Hematopoietic multipotent progenitor cell (in vitro differentiated cells): ENCODE data around the gene SH3BP2. TPM values are rescaled to one million over a fixed set of nuclear protein-coding genes. Genes with fewer than 3 reads are reported as not detected.

ENCODE experiments used
- DNase-seq, 3 donors: peaks; one replicate each; pipeline ENCODE4 v3.0.0-alpha.2; 2011 to 2015; ENCODE audit warnings: low read depth in 2 of 3, low spot score in 2 of 3
- total RNA-seq: library from RNA; depleted of rRNA; stranded (reverse); fragments of >200 nt; gene quantifications from one replicate; pipeline ENCODE4 v1.2.3, GENCODE V29; 2012

SH3BP2 gene
- total RNA-seq, 1 donor, result 60.6 TPM

- no peak for DNase-seq
Measured at GRCh38 chr4:2849267-2850152, 56.6 kb downstream of the SH3BP2 start.

- peak in 1 of 3 donors; percentile 53 for DNase-seq
Measured at GRCh38 chr4:2850966-2851798, 58.3 kb downstream of the SH3BP2 start.

GRCh38 chr4:2852481-2852921 lies 59.6 kb downstream of the SH3BP2 start:
- peak in 1 of 3 donors; percentile 37 for DNase-seq

- no peak for DNase-seq
Measured at GRCh38 chr4:2855584-2855983, 62.7 kb downstream of the SH3BP2 start.

DNA sequence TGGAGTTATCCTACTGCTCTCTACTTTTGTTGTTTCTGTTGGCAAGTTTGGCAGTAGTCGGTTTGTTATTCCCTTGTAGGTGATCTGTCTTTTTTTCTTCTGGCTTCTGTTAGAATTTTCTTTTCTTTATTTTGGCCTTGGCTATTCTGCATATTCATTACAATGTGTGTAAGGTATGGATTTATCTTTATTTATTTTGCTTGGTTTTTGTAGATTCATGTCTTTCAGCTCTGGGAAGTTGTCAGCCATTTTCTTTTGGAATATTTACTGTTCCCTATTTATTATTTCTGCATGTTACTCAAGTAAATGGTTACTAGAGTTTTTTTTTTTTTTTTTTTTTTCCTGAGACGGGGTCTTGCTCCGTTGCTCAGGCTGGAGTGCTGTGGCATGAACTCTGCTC lies 63.4 kb downstream of the SH3BP2 start:
- DNase-seq, result no peak

- DNase-seq, result no peak
Measured at GRCh38 chr4:2857349-2857927, 64.6 kb downstream of the SH3BP2 start.

DNA sequence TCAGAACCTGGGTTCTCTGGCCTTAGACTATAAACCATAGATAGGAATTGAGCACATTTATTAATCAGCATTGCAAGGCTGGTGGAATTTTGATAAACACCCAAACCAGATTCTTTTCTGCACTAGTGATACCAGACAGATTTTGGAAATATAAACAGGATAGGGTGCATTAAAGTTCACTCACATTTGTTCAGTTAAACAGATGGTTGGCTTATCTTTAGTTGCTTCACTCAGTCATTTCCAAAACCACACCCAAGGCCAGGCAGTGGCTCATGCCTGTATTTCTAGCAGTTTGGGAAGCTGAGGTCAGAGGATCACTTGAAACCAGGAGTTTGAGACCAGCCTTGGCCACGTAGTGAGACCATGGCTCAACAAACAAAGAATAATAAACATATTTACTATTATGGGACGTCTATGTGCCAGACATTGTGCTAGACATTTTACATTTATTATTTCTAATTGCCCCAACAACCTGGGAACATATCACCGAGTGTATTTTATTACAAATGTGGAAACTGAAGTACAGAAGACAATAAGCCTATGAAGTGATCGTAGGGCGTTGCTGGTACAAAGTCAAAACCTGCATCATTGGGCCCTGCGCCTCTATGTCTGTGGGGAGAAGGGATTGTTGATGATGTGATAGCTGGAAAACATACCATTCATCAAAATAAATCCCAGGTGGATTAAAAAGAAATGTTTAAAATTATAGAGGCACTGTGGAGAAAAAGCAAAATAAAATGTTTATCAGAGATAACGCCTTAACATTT lies 65.7 kb downstream of the SH3BP2 start:
- DNase-seq, result no peak

GRCh38 chr4:2859514-2859913 lies 66.6 kb downstream of the SH3BP2 start:
- DNase-seq, result no peak

DNA sequence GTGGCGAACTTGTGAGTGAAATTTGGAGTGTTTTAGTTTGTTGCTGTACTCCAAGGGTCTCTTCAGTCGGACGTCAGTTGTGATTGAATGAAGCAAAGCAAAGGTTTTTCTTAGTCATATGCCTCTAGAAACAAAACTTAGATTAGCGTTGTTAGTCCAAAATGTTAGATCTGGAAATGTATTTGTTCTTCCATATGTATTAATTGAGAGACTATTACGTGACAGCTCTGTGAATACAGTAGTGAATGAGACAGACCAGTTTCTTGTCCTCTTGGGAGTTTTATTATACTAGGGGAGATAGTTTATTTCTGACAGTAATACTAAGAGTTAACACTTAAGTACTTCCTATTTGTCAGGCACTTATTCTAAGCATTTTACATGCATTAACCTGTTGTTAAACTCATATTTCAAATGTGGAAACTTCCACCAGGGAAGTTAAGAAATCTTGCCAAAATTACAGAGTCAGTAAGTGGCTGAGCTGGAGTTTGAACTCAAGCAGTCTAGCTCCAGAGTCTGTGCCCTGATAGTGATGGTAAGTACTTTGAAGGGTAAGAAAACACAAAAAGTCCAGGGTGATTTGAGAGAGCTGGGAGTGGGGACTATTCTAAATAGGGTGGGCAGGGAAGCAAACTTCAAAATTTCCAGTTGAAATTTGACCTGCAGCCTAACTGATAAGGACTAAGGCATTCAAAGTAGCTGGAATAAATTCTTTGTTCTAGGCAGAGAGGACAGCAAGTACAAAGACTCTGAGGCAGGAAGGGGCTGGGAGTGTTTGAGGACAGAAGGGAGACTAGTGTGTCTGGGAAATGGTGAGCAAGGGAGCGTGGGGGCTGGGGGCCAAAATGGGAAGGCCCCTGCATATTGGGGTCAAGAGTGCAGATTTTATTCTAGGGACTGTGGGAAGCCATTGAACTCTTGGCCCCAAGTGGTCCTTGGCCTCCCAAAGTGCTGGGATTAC lies 67.8 kb downstream of the SH3BP2 start:
- no peak for DNase-seq

DNA sequence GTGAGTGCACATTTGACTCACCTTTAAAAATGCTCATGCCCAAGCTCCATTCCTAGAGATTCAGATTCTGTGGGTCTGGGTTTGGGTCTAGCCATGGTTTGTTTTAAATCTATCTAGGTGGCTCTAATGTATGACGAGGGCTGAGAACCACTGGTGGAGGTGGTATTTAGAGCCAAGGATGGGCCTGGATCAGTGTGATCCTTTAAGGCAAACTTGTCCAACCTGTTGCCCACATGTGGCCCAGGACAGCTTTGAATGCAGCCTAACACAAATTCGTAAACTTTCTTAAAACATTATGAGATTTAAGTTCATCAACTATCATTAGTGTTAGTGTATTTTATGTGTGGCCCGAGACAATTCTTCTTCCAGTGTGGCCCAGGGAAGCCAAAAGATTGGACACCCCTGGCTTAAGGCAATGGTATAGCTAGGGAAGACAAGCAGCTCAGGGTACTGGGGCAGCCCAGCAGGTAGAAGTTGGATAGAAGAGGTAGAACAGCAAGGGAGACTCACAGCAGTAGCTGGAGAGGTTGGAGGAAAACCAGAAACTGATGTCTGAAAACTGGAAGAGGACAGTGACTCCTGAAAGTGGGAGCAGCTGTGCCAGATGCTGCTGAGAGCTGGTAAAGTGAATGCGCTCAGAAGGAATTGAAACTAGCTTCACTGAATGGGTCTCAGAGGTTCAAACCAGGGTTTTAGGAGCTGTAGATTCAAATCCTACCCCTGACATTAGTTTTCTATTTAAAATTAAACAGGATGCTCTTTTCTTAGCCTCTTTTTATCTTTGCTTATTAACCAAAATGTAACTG lies 68.9 kb downstream of the SH3BP2 start:
- DNase-seq, result no peak

DNA sequence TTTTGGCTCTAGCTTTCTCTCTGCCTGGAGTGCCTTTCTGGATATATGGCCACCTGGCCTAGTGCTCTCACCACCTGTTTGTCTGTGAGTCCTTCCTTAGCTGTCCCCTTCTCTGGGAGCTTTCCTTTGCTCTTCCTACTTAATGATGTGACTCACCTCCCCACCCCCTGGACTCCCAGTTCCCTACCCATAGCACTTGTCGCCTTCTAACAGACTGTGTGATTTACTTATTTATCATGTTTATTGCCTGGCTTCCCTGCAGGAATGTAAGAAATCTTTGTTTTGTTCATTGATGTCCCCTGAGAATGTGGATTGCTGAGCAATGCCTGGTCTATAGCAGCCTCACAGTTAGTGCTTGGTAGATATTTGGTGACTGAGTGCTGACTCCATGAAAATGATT lies 69.6 kb downstream of the SH3BP2 start:
- DNase-seq, result no peak

GRCh38 chr4:2863649-2864048 lies 70.8 kb downstream of the SH3BP2 start:
- DNase-seq, result no peak

- DNase-seq, result no peak
Measured at GRCh38 chr4:2865196-2865780, 72.4 kb downstream of the SH3BP2 start.

DNA sequence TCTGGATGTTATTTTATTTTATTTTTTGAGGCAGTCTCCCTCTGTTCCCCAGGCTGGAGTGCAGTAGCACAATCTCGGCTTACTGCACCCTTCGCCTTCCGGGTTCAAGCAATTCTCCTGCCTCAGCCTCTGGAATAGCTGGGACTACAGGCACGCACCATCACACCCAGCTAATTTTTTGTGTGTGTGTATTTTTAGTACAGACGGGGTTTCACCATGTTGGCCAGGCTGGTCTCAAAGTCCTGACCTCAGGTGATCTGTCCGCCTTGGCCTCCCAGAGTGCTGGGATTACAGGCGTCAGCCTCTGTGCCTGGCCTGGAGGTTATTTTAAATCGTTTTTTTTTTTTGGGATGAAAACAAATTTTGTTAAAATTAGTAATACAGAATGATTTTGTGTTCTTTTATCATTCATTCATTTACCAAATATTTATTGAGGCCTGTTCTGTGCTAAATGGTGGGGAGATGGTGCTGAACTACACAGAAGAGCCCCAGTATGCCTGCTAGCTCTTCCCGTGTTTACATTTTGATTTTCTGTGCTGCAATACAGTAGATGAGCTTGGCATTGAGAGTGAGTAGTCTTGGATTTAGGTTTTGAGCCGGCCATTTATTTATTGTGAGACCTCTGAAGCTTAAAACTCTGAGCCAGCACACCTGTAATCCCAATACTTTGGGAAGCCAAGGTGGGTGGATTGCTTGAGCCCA lies 73.4 kb downstream of the SH3BP2 start:
- DNase-seq, result no peak

DNA sequence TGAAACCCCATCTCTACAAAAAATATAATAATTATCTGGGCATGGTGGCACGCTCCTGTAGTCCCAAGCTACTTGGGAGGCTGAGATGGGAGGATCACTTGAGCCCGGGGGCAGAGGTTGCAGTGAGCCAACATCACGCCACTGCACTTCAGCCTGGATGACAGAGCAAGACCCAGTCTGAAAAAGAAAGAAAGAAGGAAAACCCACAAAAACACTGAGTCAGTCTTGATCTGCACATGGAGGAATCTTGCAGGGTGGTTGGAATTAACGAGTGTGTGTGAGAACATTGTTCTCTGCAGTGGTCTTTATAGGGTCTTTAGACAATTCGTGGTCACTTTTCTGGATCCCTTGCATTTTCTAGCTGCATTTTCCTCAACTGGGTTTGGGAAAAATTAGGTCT lies 74.0 kb downstream of the SH3BP2 start:
- no peak for DNase-seq

GRCh38 chr4:2867758-2868491 lies 75.0 kb downstream of the SH3BP2 start:
- DNase-seq, result peak in 2 of 3 donors; percentile 28 to 48
